Prostate gland (tissue), 2 donors: ENCODE measurements around the gene ATP11B. TPM values are rescaled to one million over a fixed set of nuclear protein-coding genes. Genes with fewer than 3 reads are reported as not detected.

ENCODE experiments used
- DNase-seq: peaks from one replicate; pipeline ENCODE4 v3.0.0-alpha.2; 2019; ENCODE audit warnings: low spot score
- H3K27ac ChIP-seq, 2 donors: fragments of 200-600 bp; sonication (generic); 2 replicates each; pipeline ENCODE4 v1.5.1; 2017 to 2019
- H3K27me3 ChIP-seq: fragments of 200-600 bp; sonication (generic); replicated peaks from 2 replicates; pipeline ENCODE4 v1.5.1; 2019; ENCODE audit not compliant: insufficient read depth
- H3K36me3 ChIP-seq, 2 donors: fragments of 200-600 bp; sonication (generic); 1 replicate in 1 of 2; 2 replicates in 1 of 2; pipeline versions ENCODE4 v1.5.1 to v1.8.1; 2017 to 2019
- H3K4me1 ChIP-seq: fragments of 200-600 bp; sonication (generic); replicated peaks from 2 replicates; pipeline ENCODE4 v1.5.1; 2019
- H3K4me3 ChIP-seq, 2 donors: fragments of 200-600 bp; sonication (generic); 2 replicates each; pipeline ENCODE4 v1.5.1; 2017 to 2019
- H3K9me3 ChIP-seq: fragments of 200-600 bp; sonication (generic); 2 replicates; pipeline ENCODE4 v1.5.1; 2017
- CTCF ChIP-seq, 4 experiments: fragments of 200-600 bp in 2 of 4; fragments of 450-650 bp in 2 of 4; sonication (generic) in 2 of 4; IDR thresholded peaks; 1 replicate in 3 of 4; 2 replicates in 1 of 4; pipeline ENCODE4 v1.5.1; 2016 to 2019; ENCODE audit warnings: antibody characterized with exemption in 4 of 4, mild to moderate bottlenecking in 2 of 4, moderate library complexity in 2 of 4
- POLR2A ChIP-seq: fragments of 450-650 bp; IDR thresholded peaks from one replicate; pipeline ENCODE4 v1.6.1; 2016; ENCODE audit warnings: antibody characterized with exemption, mild to moderate bottlenecking
- POLR2AphosphoS5 ChIP-seq: sonication (generic); formaldehyde crosslinking; IDR thresholded peaks from one replicate; pipeline ENCODE4 v1.6.1; 2017; ENCODE audit warnings: antibody characterized with exemption
- WGBS: methylation state at CpG from one replicate; pipeline ENCODE4 v1.1.5; 2018; 5-methylcytosine and 5-hydroxymethylcytosine counted together
- intact Hi-C: fragments of 100-400 bp; cut with DNase I; formaldehyde crosslinking; loops from one replicate; pipeline ENCODE4 v1.14.2; 2022
- total RNA-seq, 2 donors: library from RNA; depleted of rRNA; stranded (reverse); fragments of >200 nt; gene quantifications; one replicate each; pipeline ENCODE4 v1.1.0, GENCODE V29; 2016

The ATP11B gene
- total RNA-seq, 2 donors from 2014 or later = 120 to 122 TPM

- intact Hi-C loops = no loop called here
- WGBS = 73% methylated on average over 5 of the region's 5 CpGs
These were observed 6.6 kb upstream of the ATP11B start for GRCh38 chr3:182786564-182787196.

GRCh38 chr3:182787302-182788036 lies 5.8 kb upstream of the ATP11B start:
- DNase-seq = no peak
- intact Hi-C loops = no loop called here

More at GRCh38 chr3:182786564-182787196, 6.6 kb upstream of the ATP11B start:
- TF ChIP-seq CTCF (IDR thresholded peaks at IDR 0.05) = no peak
- TF ChIP-seq POLR2A = no peak
- TF ChIP-seq POLR2AphosphoS5 = no peak
- Histone ChIP-seq H3K27me3 (no peaks in the 10 kb centered on the region), H3K27ac (no peak overlapping the region), H3K36me3 (no peaks in the 10 kb centered on the region), H3K4me1 (no peaks in the 10 kb centered on the region), H3K9me3 (no peaks in the 10 kb centered on the region), H3K4me3 (no peak overlapping the region)
- no peak for DNase-seq

GRCh38 chr3:182789371-182789770 lies 3.9 kb upstream of the ATP11B start:
- no peak overlapping the region for H3K4me3 ChIP-seq
- H3K27ac ChIP-seq = no peak overlapping the region
- H3K27me3 ChIP-seq = no peaks in the 10 kb centered on the region
- TF ChIP-seq POLR2AphosphoS5 (peak; percentile 11), POLR2A (no peak), CTCF (IDR thresholded peaks at IDR 0.05) (no peak)
- H3K9me3 ChIP-seq = no peaks in the 10 kb centered on the region
- intact Hi-C loops = no loop called here
- H3K4me1 ChIP-seq = no peaks in the 10 kb centered on the region
- DNase-seq = peak; percentile 9
- no peaks in the 10 kb centered on the region for H3K36me3 ChIP-seq
- WGBS = 21% methylated on average over 1 of the region's 1 CpG

More at GRCh38 chr3:182787302-182788036, 5.8 kb upstream of the ATP11B start:
- Histone ChIP-seq H3K27ac (no peak overlapping the region), H3K4me1 (no peaks in the 10 kb centered on the region), H3K27me3 (no peaks in the 10 kb centered on the region), H3K4me3 (no peak overlapping the region), H3K9me3 (no peaks in the 10 kb centered on the region), H3K36me3 (no peaks in the 10 kb centered on the region)
- TF ChIP-seq POLR2AphosphoS5 (no peak), CTCF (IDR thresholded peaks at IDR 0.05) (no peak), POLR2A (no peak)
- WGBS = 64% methylated on average over 12 of the region's 12 CpGs

GRCh38 chr3:182790612-182791011 lies 2.7 kb upstream of the ATP11B start:
- no peaks in the 10 kb centered on the region for H3K9me3 ChIP-seq
- 65% methylated on average over 1 of the region's 1 CpG for WGBS
- intact Hi-C loops = no loop called here

More at GRCh38 chr3:182790612-182791011, 2.7 kb upstream of the ATP11B start:
- TF ChIP-seq POLR2A (no peak), POLR2AphosphoS5 (peak; percentile 51), CTCF (IDR thresholded peaks at IDR 0.05) (no peak)
- no peak for DNase-seq
- Histone ChIP-seq H3K4me3 (no peak overlapping the region), H3K4me1 (peaks cover under 1% of the 10 kb centered on the region), H3K36me3 (no peaks in the 10 kb centered on the region), H3K27ac (no peak overlapping the region), H3K27me3 (no peaks in the 10 kb centered on the region)
